HG03521 (cell line): ENCODE results near the gene SDHB.
"Not testable (repeated sequence)": the region's sequence is repeated elsewhere in the genome, so short reads cannot be mapped to it uniquely, and the experiment has no call there.

ENCODE experiments used
- ATAC-seq: cut with Tn5 transposase; IDR thresholded peaks from one replicate; pipeline ENCODE4 v1.9.1; 2021; ENCODE audit warnings: mild to moderate bottlenecking, moderate library complexity; ENCODE audit not compliant: unreplicated experiment

The SDHB gene

DNA sequence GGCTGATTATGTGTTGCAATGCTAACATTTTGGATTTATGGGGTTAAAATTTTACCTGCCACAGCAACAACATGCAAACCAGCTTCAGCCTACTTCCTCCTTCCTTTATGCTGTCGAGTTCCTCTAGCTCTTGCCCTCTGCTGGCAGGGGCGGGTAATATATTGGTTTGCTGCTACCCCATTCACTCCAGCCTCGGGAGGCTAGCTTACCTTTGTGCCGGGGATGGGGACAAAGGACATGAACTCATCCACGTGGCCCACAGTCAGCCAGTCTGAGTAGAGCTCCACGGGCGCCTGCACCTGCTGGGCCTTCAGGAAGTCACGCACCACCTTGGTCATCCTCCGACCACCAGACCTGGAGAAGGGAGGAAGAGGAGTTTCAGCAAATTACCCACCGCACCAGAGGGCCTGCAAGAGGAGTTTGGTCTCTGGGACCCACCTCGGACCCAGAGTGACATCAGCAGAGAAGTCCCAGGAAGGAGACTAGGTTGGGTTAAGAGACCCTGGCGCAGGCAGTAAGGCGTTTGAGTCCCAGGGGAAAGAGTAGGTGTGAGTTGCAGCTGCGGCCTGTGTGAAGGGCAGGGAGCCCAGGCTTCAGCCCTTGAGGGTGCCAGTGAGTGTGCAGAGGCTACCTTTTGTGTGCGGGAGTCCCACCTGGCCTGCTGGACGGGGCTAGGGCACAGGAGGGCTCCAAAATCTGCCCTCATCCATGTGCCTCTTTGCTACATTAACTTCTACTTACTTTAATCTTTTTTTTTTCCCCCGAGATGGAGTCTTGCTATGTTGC, 21.8 kb upstream of the SDHB start:
- no peak for ATAC-seq

DNA sequence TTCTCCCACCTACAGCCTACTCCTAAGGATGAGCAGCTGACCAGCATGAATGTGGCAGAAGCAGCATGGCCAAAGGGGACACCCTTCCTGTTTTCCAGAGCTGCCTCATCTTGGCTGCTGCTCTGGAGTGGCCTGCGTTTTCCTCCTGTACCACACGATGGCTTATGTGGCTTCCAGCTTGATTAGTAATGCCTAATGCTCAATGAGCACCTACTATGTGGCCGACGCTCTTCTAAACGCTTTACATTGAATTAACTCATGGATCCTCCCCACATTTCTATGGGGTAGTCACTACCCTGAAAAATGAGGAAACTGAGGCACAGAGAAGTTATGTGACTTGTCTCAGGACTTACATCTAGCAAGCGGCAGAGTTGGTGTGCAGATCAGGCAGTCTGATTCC, 18.0 kb upstream of the SDHB start:
- no peak for ATAC-seq

DNA sequence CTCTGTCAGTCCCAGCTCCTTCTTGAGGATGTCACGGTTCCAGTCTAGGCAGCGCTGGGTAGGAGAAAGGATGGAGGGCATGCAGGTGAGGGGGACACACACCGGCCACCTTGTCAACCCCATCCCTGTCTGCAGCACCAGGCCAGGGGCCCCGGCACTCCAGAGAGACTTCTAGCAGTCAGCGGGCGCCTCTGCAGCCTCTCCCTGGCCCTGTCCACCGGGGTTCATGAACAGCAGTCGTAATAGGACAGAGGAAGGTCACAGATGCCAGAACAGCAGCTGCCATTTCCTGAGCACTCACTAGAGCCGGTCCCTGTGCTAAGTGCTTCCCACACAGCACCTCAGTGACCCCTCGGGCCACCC, 16.3 kb upstream of the SDHB start:
- no peak for ATAC-seq

DNA sequence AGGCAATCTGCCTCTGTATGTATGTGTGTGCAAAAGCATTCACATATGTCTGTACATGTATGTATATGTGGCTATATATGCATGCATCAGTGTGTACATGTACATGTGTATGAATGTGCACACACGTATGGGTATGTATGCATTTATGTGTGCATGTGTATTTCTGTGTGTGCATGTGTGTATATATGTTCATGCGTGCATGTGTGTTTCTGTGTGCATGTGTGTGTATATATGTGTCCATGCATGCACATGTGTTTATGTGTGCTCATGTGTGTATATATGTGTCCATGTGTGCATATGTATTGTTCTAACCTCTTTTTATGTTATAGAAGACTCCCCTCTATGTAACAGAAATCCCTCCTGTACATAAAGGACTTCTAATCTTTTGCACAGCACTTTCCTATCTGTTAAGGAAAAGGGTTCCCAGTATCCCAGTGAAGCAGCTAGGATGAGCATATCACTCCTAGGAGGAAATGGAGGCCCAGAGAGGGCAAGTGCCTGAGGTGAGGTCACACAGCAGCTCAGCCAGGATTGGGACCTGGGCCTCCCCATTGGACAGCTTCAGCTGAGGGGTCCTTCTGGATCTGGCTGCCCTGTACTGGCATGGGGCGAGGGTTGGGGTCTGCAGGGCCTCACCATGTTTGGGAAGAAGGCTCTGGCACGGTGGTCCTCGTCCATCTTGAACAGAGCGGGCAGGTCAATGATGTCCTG, 15.8 kb upstream of the SDHB start:
- no peak for ATAC-seq

DNA sequence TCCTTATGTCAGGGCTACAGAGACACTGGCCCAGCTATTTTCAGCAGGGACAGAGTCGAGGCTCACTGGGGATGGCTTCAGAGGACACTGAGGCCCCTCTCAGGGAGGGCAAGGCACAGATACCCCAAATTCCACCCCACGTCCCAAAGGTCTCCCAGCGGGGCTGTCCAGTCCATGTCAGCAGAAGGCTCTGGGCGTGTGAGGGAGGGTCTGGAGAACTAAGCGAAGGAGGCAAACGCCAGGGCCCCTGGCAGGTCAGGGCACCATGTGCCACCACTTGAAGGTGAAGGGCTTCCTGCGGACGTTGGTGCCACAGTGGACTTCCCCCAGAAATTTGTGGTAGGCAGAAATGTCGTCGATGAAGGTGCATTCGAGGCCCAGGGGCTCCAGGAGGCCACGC, 15.0 kb upstream of the SDHB start:
- no peak for ATAC-seq

DNA sequence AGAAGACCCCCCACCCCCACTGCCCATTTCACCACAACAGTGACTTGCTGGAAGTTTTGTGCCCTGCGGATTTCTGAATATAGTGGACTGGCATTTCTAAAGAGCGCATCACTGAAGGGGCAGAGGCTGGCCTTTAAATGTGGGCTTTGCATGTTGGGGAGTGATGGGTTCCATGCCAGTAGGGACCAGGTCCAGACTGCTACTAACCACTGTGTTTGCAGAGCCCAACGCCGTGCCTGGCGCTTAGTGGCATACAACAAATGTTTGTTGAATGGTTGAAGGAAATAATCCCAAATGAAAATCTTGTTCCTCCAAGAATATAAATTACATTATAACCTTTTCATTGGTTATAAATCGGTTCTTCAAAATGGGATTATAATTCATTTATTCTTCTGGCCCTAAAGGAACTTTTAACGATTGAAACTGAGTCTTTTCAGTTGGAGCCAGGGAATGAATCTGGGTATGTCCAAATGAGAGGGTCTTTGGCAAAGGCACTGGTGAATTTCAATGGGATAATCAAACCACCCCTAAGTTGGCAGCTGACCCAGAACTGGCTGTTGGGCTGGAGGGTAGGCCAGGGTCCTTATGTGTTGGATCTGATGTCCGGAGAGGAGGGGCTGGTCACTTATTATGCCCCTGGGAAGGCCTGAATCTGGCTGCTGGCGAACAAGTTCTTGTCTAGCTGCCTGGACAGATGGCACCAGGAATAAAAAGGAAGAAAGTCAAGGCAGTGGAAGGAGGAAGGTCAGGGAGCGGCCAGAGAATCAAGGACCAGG, 13.8 kb upstream of the SDHB start:
- ATAC-seq = no peak

DNA sequence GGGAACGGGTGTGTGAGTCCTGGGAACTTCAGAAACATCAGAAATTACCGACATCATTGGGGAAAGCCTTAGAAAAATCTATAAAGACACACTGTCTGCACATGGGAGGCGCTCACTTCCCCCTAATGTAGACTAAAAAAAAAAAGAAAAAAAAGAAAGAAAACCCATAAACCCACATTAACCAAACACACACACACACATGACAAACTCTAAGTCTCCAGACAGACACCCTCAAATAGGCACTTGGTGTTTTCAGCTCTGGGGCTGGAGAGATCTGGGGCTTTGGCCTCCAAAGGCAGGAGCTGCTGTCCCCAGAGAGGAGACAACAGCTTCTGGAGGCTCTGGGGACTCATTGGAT, 13.2 kb upstream of the SDHB start:
- no peak for ATAC-seq

DNA sequence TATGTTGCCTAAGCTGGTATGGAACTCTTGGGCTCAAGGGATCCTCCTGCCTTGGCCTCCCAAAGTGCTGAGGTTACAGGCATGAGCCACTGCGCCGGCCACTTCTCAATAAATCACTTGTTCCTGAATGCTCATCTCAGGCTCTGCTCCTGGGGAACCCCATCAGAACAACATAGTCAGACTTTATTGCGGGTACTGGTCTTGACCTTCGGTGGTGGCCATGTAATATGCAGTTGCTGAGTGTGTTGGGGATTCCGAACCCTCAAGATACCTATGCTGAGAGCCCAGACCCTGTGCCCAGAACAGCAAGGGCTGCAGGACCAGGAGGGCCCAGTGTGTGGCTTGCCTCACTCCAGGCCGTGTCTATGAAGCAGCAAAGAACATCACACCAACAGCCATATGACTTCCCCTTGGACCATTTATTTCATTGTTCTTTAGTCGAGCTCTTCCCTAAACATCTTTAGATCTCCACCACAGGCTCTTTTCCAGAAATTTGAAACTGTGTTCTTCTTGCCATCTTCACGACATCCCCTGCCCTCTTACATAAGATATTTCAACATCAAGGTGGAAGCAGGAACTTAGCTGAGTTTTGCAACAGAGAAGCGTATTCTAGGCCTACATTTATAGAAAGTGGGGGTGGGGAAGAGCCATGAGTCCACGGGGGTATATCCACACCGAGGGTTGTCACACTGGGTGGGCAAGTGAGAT, 12.7 kb upstream of the SDHB start:
- no peak for ATAC-seq

DNA sequence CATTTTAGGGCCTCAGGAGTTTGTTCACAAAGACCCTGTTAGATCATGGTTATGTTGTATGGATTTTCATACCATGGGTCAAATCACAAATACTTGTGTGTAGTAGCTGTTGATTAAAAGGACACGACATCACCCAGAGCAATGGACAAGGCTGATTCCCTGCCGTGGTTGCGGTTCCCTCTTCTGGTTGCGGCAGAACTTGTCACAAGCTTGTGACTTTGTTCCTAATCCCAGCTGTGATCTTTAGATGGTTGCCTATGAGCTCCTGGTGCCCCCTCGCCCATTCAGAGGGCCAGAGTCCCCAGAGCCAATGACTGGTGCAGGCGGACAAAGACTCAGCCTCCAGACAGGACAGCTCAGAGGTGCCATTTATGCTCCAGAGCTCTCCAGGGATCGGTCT, 11.8 kb upstream of the SDHB start:
- ATAC-seq = no peak

DNA sequence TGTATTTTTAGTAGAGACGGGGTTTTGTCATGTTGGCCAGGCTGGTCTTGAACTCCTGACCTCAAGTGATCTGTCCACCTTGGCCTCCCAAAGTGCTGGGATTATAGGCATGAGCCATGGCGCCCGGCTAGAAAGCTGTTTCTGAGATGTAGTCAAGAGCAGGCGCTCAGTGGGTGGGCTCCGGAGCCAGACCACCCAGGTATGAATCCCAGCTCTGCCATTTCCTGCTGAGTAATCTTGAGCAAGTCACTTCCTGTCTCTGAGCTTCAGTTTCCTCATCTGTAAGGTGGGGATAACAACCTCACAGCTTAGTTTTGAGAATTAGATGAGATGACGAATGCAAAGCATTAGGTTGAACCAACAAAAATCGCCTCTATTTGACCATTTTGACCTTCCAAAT, 8.9 kb upstream of the SDHB start:
- ATAC-seq = not testable (repeated sequence)

DNA sequence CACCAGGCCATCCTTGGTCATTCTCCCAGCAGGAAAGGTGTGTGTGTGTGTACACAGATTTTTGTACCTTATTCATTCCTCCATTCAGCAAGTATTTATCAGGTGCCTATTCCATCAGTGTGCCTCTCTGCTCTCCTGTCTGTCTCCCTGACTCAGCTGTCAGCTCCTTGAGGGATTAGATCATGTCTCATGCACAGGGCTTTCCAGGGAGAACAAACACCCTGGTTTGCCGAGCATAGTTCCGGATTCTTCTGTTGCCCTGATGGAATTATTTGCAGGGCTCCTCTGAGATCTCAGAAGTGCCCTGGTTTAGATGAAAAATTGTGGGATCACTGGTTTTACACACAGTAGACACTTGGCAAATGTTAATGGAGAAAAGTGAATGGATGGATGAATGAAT, 8.1 kb upstream of the SDHB start:
- ATAC-seq = no peak

DNA sequence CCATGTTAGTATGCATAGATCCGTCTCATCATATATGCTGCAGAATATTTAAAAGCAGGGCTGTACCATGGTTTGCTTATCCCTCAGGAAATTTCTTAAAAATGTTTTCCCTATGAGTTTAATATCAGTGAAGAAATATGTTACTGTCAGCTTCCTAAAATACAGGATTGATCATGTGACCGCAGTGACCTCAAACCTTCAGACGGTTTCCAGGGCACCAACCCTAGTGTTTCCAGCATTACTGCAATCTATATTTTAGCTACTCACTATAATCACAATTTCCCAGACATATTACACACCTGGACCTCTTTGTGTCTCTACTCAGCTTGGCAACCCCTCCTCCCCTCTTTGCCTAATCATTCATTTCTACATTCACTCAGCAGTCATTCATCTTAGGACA, 7.7 kb upstream of the SDHB start:
- ATAC-seq = no peak

DNA sequence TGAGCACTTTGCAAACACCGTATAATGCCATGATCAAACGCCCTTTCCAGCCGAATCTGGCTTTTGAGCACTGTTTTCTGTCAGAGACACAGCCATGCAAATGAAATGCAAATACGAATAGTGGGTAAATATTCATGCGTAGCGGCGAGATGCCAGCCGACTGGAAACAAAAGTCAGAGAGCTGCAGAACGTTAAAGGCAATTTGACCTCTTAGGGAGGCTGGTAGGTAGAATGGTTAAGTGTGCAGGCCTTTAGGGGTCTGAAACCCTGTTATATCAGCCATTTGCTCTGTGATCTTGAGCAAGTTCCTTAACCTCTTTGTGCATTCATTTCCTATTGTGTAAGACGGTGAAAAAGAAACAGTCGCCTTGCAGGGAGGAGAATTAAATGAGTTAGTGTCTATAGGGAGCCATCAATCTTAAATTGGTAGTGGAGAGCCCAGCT, 6.5 kb upstream of the SDHB start:
- ATAC-seq = no peak

DNA sequence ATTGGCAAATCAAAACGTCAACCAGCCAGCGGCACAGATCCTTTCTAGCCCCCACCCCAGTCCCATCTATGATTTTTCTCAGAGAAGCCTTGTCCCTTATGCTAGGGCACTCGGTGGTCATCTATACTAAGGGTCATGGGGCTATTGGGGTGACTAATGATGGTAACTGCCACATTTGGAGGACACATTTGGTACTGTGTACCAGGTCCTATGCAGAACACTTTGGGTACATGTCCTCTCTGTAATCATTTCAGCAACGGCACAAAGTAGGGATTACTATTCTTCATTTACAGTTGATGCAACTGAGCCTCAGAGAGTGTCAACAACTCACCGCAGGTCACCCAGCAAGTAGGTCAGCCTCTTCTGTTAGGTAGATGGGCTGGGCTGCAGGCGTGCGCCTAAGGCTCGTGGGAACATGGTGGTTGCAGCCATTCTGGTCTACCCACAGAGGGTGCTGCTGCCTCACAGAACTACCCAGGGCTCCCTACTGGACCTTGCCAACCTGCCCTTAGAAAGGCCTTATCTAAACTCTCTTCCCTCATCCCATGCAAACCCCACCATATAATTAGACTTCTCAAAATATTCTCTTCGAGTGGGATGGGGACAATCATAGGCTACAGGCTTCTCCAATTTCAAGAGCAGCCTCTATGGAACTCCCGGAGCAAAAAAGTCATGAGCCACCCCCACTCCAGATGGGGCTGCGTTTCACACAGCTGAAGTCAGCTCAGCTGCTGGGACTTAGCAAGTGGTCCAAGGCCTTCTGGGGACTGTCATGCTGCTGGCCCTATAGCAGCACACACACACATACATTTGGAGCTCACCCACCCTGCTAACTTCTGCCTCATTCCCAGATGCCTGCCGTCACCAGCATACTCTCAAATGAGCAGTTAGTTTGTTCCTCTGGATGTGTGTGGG, 5.8 kb upstream of the SDHB start:
- no peak for ATAC-seq

DNA sequence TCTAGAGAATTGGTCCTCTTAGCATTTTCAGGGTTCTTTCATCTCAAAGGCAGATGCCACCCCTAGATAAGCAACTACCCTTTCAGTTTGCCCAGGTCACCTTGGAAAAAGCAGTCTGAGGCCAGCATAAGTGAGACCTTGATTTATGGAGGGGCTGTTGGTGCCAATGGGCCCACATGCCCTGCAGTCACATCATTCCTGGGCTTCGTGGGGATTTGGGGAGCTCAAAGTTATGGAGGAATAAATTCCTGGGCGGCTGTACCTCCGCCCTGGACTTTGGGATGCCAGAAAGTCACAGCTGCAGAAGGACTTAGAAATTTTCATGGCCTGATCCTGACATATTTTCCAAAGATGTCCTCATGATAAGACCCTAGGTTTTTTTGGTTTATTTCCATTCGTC, 2.7 kb upstream of the SDHB start:
- no peak for ATAC-seq

DNA sequence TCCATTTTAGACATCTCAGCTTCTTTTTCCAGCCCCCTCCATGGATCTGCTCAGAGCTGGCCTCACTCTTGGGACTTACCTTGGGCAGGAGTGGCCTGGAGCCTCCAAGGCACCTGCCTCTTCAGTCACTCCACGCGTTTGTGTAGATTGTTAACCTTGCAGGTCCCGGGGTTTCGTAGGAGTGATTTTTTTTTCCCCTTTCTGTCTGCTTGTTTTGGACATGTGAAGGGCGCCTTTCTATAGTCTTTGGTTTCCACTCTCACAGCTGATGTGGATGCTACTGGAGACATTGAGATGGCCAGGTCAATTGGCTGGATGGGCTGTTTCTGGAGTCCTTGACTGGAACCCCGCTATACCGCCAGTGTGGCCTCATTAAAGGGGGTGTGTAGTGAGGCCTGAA, 2.0 kb upstream of the SDHB start:
- ATAC-seq = no peak

DNA sequence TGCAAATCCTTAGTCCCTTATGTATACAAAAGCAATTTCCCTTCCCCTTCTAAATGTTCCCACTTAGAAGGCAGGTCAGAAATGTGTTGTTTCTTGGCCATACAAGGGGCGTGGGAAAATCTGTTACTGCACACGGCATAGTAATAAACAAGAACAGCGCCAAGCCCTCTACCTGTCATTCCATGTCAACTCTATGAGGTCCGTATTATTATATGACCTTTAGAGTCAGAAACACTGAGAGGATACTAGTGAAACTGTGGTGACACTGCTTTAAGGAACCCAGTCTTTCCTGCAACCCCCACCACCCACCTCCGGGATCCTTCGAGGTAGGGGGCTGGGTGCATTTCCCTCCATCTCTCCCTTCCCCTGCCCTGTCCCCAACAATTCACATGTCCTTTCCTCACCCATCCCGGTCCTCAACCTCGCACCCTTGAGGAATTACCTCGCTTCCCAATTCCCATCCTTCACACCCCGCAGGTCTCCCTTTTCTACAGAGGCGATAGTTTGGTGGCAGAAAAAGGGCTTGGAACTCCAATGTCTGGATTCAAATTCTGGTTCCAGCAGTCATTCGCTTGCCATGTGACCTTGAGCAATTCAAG, 647 bp downstream of the SDHB start:
- no peak for ATAC-seq

DNA sequence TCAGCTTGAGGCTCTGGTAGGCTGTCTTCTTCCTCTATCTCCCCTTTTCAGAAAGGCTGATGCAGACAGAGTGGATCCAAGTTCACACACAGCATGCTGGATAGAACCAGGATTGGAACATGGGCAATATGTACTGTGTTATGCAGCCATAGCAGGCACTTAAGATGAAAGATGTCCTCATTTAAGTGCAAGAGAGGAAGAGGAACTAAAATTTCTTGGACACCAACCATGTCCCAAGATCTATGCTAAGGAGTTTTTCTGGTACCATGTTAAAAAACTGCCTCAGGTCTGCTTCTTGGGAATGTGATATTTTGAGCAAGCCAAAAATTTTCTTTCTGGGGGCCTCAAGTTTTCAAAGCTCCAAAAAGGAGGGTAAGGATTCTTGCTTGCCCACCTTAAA, 1.2 kb downstream of the SDHB start:
- no peak for ATAC-seq

DNA sequence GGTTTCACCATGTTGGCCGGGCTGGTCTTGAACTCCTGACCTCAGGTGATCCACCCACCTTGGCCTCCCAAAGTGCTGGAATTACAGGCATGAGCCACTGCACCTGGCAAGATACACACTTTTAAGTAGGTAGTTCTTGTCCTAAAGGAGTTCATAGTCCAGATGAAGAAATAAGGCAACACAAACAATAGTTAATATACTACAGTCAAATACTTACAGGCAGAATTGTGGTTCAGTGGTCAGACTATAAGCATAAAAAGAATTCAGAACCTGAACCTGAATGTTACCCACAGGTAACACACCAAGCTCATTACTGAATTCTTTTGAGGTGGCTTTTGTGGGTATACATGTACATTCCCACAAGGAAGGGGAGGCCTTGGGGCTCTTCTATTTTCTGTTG, 1.8 kb downstream of the SDHB start:
- ATAC-seq = no peak

DNA sequence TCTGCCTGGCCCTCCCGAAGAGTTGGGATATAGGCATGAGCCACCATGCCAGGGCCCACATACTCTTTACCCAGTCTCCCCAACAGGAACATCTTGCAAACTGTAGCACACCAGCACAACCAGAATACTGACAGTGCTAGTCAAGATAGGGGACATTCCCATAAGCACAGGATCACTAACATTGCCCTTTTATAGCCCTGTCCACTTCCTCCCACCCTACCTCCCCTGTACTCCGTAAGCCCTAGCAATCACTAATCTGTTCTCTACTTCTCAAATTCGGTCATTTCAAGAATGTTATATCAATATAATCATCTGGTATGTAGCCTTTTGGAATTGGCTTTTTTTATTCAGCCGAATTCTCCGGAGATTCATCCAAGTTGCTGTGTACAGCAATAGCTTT, 5.9 kb downstream of the SDHB start:
- ATAC-seq = no peak
